K562 (cell line): ENCODE data around the gene NTPCR. TPM values are rescaled to one million over a fixed set of nuclear protein-coding genes. Genes with fewer than 3 reads are reported as not detected.

Source experiments
- ARID4B ChIP-seq: sonication (generic); formaldehyde crosslinking; IDR thresholded peaks from 2 replicates; pipeline ENCODE4 v1.8.0; 2022; ENCODE audit warnings: mild to moderate bottlenecking, missing genetic modification reagents
- CREB3 ChIP-seq: fragments of 450-650 bp; conservative IDR thresholded peaks from 2 replicates; pipeline ENCODE4 v1.6.1; 2016; ENCODE audit warnings: missing genetic modification characterization, low read depth, mild to moderate bottlenecking, missing compliant biosample characterization, moderate library complexity
- ETV1 ChIP-seq: fragments of 450-650 bp; conservative IDR thresholded peaks from 2 replicates; pipeline ENCODE4 v1.6.1; 2016; ENCODE audit warnings: missing genetic modification characterization, control low read depth, low read depth, missing compliant biosample characterization
- FOXM1 ChIP-seq, 2 experiments: fragments of 450-650 bp in 1 of 2; sonication (generic) in 1 of 2; formaldehyde crosslinking in 1 of 2; IDR thresholded peaks; 2 replicates each; pipeline versions ENCODE4 v1.6.1 to v1.9.0; 2017 to 2022; ENCODE audit warnings: low read depth in 2 of 2, mild to moderate bottlenecking in 2 of 2, missing genetic modification reagents in 1 of 2, moderate library complexity in 1 of 2
- HDAC8 ChIP-seq: fragments of 450-650 bp; IDR thresholded peaks from 2 replicates; pipeline ENCODE4 v1.6.1; 2016; ENCODE audit warnings: mild to moderate bottlenecking, missing genetic modification characterization, moderate library complexity, missing compliant biosample characterization
- MXD1 ChIP-seq: fragments of 250-450 bp; sonication (Bioruptor Pico); IDR thresholded peaks from 2 replicates; pipeline ENCODE4 v1.8.0; 2021; ENCODE audit warnings: borderline replicate concordance, mild to moderate bottlenecking, moderate library complexity; ENCODE audit not compliant: poor library complexity, severe bottlenecking
- PHF21A ChIP-seq: fragments of 450-650 bp; IDR thresholded peaks from 2 replicates; pipeline ENCODE4 v1.6.1; 2017; ENCODE audit warnings: low read depth, borderline replicate concordance
- ZNF449 ChIP-seq: fragments of 250-450 bp; sonication (Bioruptor Pico); IDR thresholded peaks from 2 replicates; pipeline ENCODE4 v1.8.0; 2022; ENCODE audit warnings: moderate library complexity, mild to moderate bottlenecking, inconsistent platforms
- ZNF766 ChIP-seq: fragments of 200-800 bp; sonication (Bioruptor generic); conservative IDR thresholded peaks from 2 replicates; pipeline ENCODE4 v1.6.1; 2016; ENCODE audit warnings: missing genetic modification characterization, missing compliant biosample characterization
- polyA plus RNA-seq, 8 experiments: library from polyadenylated mRNA; depleted of rRNA in 4 of 8; stranded (reverse) in 5 of 8; unstranded in 3 of 8; fragments of >200 nt; fragmentation: Nextera tagmentation in 2 of 8; fragmentation: Illumina TruSeq in 1 of 8; extraction: Ambion mirVana in 2 of 8; extraction: Trizol in 1 of 8; gene quantifications; 2 replicates each; pipeline versions ENCODE4 v1.2.1 to v1.2.3, GENCODE V29; 2011 to 2014; ENCODE audit warnings: inconsistent platforms in 1 of 8, missing spikeins in 1 of 8
- total RNA-seq, 7 experiments: library from RNA; depleted of rRNA in 6 of 7; stranded (reverse); fragments of >200 nt in 6 of 7; fragmentation: Illumina TruSeq in 2 of 7; extraction: Trizol in 2 of 7; gene quantifications; 2 replicates each; pipeline versions ENCODE4 v1.2.1 to v1.2.3, GENCODE V29; 2011 to 2021; ENCODE audit warnings: low replicate concordance in 1 of 7
- TF ChIP-seq, protein P1 (sequence below), 2 experiments: fragments of 450-650 bp; IDR thresholded peaks; 2 replicates each; pipeline ENCODE4 v1.6.1; 2018; ENCODE audit warnings: mild to moderate bottlenecking in 2 of 2, low read depth in 1 of 2; ENCODE audit not compliant: partially characterized antibody in 2 of 2
- TF ChIP-seq, protein P2 (sequence below): IDR thresholded peaks from 2 replicates; pipeline ENCODE4 v1.6.1; 2011; ENCODE audit warnings: borderline replicate concordance, low read depth, mild to moderate bottlenecking, moderate library complexity, low read length; ENCODE audit not compliant: insufficient read depth, poor library complexity, severe bottlenecking

Gene NTPCR
- total and polyA plus RNA-seq, 9 of the 15 experiments (the other 6 are each of a cell fraction or from before 2014, with no cell fraction given), result 19.3 to 105 (median 48.8) TPM

GRCh38 chr1:232938926-232939325 is 11.5 kb upstream of the NTPCR start (continued):
- TF ChIP-seq, protein P1, sequence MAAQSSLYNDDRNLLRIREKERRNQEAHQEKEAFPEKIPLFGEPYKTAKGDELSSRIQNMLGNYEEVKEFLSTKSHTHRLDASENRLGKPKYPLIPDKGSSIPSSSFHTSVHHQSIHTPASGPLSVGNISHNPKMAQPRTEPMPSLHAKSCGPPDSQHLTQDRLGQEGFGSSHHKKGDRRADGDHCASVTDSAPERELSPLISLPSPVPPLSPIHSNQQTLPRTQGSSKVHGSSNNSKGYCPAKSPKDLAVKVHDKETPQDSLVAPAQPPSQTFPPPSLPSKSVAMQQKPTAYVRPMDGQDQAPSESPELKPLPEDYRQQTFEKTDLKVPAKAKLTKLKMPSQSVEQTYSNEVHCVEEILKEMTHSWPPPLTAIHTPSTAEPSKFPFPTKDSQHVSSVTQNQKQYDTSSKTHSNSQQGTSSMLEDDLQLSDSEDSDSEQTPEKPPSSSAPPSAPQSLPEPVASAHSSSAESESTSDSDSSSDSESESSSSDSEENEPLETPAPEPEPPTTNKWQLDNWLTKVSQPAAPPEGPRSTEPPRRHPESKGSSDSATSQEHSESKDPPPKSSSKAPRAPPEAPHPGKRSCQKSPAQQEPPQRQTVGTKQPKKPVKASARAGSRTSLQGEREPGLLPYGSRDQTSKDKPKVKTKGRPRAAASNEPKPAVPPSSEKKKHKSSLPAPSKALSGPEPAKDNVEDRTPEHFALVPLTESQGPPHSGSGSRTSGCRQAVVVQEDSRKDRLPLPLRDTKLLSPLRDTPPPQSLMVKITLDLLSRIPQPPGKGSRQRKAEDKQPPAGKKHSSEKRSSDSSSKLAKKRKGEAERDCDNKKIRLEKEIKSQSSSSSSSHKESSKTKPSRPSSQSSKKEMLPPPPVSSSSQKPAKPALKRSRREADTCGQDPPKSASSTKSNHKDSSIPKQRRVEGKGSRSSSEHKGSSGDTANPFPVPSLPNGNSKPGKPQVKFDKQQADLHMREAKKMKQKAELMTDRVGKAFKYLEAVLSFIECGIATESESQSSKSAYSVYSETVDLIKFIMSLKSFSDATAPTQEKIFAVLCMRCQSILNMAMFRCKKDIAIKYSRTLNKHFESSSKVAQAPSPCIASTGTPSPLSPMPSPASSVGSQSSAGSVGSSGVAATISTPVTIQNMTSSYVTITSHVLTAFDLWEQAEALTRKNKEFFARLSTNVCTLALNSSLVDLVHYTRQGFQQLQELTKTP (IDR thresholded peaks at IDR 0.05; ENCODE audit: low read depth in 1 of 2, partially characterized antibody in 2 of 2), result no peak
- TF ChIP-seq ZNF766 (CRISPR knock-in tag) (peak; percentile 52; the same call in 1 of the 2 replicates), ARID4B (no peak), MXD1 (CRISPR knock-in tag) (no peak), ZNF449 (CRISPR knock-in tag) (0 out of 2 replicates have a peak, but pooled peaks have one; percentile 59), PHF21A (no peak), HDAC8 (tag) (no peak), ETV1 (no peak), CREB3 (no peak), FOXM1 (IDR thresholded peaks at IDR 0.05; ENCODE audit: low read depth) (no peak), FOXM1 (CRISPR knock-in tag; IDR thresholded peaks at IDR 0.05; ENCODE audit: low read depth) (no peak)
- TF ChIP-seq, protein P2, sequence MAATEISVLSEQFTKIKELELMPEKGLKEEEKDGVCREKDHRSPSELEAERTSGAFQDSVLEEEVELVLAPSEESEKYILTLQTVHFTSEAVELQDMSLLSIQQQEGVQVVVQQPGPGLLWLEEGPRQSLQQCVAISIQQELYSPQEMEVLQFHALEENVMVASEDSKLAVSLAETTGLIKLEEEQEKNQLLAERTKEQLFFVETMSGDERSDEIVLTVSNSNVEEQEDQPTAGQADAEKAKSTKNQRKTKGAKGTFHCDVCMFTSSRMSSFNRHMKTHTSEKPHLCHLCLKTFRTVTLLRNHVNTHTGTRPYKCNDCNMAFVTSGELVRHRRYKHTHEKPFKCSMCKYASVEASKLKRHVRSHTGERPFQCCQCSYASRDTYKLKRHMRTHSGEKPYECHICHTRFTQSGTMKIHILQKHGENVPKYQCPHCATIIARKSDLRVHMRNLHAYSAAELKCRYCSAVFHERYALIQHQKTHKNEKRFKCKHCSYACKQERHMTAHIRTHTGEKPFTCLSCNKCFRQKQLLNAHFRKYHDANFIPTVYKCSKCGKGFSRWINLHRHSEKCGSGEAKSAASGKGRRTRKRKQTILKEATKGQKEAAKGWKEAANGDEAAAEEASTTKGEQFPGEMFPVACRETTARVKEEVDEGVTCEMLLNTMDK, result no peak
